GM12864 (cell line): ENCODE measurements around the gene LPCAT4.
"Not testable (repeated sequence)": the region's sequence is repeated elsewhere in the genome, so short reads cannot be mapped to it uniquely, and the experiment has no call there.

Experiments
- DNase-seq: peaks from one replicate; pipeline ENCODE4 v3.0.0-alpha.2; 2011; ENCODE audit warnings: low read depth
- H3K4me3 ChIP-seq: 2 replicates; pipeline ENCODE4 v1.5.1; 2011; ENCODE audit warnings: mild to moderate bottlenecking, low read depth, low read length, control low read depth
- TF ChIP-seq, protein P1 (sequence below): IDR thresholded peaks from 2 replicates; pipeline ENCODE4 v1.5.1; 2011; ENCODE audit warnings: low read depth, mild to moderate bottlenecking, moderate library complexity, low read length, control low read depth, inconsistent platforms; ENCODE audit errors: missing control alignments

Gene LPCAT4

DNA sequence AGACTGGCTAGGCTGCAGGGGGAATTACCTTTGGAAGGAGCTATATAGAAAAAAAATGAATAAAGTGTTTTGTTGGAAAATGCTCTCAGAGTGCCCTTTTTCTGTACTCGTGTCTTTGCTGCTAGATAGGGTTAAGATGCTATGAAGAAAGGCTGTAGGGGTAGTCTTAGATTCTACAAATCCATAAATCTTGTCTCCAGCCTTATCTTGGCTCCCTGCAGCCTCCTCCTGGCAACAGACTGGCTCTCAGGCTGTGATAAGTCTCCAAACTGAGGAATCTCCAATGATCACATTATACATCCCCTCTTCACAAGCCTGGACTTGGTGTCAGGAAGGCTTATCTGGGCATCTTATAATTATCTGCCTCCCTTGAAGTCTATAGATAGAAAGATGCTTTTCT, 9.3 kb downstream of the LPCAT4 start:
- no peak overlapping the region for H3K4me3 ChIP-seq
- DNase-seq, result no peak
- TF ChIP-seq, protein P1, sequence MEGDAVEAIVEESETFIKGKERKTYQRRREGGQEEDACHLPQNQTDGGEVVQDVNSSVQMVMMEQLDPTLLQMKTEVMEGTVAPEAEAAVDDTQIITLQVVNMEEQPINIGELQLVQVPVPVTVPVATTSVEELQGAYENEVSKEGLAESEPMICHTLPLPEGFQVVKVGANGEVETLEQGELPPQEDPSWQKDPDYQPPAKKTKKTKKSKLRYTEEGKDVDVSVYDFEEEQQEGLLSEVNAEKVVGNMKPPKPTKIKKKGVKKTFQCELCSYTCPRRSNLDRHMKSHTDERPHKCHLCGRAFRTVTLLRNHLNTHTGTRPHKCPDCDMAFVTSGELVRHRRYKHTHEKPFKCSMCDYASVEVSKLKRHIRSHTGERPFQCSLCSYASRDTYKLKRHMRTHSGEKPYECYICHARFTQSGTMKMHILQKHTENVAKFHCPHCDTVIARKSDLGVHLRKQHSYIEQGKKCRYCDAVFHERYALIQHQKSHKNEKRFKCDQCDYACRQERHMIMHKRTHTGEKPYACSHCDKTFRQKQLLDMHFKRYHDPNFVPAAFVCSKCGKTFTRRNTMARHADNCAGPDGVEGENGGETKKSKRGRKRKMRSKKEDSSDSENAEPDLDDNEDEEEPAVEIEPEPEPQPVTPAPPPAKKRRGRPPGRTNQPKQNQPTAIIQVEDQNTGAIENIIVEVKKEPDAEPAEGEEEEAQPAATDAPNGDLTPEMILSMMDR, result no peak

DNA sequence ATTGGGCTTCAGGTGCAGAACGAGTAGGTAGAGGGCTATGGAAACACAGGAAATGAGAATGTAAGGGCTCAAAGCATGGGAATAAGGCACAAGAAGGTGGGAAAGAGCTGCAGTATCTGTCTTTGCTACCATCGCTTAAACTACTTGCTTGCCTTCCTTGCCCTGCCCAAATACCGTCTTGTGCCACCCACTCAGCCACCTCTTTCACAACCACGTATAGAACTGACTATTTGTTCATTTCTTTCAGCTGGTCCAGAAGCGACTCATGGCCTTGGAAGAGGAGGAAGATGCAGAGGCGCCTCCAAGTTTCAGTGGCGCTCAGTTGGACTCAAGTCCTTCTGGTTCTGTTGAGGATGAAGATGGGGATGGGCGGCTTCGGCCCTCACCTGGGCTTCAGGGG, 11.8 kb downstream of the LPCAT4 start:
- DNase-seq, result no peak
- TF ChIP-seq, protein P1, result no peak
- H3K4me3 ChIP-seq, result no peak overlapping the region

DNA sequence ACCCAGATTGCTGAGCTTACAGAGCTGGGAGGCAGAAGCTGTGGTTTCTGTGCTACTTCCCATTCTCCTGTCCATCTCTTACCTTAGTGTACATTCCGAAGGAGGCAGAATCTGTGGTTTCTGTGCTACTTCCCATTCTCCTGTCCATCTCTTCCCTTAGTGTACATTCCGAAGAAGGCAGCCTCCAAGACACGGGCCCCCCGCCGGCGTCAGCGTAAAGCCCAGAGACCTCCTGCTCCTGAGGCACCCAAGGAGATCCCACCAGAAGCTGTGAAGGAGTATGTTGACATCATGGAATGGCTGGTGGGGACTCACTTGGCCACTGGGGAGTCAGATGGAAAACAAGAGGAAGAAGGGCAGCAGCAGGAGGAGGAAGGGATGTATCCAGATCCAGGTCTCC, 12.7 kb downstream of the LPCAT4 start:
- TF ChIP-seq, protein P1, result no peak
- no peak overlapping the region for H3K4me3 ChIP-seq
- no peak for DNase-seq

DNA sequence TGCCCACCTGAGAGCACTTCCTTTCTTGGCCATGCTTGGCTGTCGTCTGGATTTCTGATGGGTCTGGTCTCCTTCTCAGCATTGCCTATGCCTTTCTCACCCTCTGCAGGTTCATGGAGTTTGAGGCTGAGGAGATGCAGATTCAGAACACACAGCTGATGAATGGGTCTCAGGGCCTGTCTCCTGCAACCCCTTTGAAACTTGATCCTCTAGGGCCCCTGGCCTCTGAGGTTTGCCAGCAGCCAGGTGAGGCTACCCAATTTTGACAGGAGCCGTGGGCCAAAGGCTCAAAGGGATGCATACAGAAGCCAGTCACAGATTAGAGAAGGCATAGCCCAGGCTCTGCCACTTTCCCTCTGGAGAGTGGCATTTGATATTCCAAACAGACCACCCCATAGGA, 13.4 kb downstream of the LPCAT4 start:
- TF ChIP-seq, protein P1, result no peak
- no peak overlapping the region for H3K4me3 ChIP-seq
- DNase-seq, result no peak

DNA sequence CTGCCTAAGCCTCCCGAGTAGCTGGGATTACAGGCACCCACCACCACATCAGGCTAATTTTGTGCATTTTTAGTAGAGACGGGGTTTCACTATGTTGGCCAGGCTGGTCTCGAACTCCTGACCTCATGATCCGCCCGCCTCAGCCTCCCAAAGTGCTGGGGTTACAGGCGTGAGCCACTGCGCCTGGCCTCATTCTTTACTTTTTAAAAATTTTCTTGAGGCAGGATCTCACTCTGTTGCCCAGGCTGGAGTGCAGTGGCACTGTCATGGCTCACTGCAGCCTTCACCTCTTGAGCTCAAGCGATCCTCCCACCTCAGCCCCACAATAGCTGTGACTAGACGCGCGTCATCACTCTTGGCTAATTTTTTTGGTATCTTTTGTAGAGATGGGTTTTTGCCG, 14.0 kb downstream of the LPCAT4 start:
- H3K4me3 ChIP-seq, DNase-seq: not testable (repeated sequence)

DNA sequence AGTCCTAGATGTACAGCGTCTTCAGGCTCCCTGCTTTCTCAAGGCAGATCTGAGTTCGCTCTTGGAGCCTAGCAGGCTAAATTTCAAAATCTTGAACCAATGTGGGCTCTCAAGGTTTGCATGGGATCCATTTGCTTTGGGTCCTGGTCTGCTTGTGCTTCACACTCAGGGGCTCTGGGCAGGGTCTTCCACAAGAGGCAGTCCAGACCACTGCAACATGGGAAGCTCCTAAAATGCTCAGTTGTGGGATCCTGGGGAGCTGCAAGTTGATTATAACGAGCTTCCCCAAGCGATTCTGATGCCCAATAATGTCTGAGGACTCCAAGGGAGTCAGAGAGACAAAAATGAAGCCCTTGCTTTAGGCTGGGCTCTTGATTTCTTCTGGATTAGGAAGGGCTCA, 17.2 kb downstream of the LPCAT4 start:
- H3K4me3 ChIP-seq, result no peak overlapping the region
- DNase-seq, result no peak
- TF ChIP-seq, protein P1, result no peak

DNA sequence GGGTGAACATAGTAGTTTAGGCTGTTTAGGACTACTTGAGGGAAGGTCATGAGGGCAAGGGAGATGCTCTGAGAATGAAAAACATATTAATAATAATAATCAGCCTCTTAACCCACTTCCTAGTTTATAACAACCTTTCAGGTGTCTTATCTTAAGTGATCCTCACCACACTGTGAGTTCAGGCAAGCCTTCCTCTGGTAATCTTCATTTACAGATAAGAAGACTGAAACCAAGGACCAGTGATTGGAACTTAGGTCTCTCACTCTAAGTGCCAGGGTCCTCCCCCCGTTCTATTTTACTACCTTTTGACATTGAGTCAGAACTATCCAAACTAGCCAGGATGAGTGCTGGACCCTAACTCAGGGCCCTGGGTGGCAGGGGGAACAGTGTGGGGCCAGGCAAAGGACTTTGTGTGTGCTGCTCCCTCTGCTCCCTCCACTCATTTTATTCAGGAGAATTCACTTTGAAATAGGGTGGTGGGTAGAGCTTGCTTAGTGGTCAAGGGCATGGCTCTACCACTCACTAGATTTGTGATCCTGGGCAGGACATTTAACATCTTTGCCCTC, 18.2 kb downstream of the LPCAT4 start:
- no peak for DNase-seq
- H3K4me3 ChIP-seq, result no peak overlapping the region
- TF ChIP-seq, protein P1, result no peak
